GM12801 (cell line): Measurements from ENCODE around the gene GNL2.

Experiments used
- TF ChIP-seq, protein P1 (sequence below): IDR thresholded peaks from one replicate; pipeline ENCODE4 v1.5.1; 2011; ENCODE audit warnings: control low read depth; ENCODE audit not compliant: insufficient read length; ENCODE audit errors: extremely low read depth

The GNL2 gene

DNA sequence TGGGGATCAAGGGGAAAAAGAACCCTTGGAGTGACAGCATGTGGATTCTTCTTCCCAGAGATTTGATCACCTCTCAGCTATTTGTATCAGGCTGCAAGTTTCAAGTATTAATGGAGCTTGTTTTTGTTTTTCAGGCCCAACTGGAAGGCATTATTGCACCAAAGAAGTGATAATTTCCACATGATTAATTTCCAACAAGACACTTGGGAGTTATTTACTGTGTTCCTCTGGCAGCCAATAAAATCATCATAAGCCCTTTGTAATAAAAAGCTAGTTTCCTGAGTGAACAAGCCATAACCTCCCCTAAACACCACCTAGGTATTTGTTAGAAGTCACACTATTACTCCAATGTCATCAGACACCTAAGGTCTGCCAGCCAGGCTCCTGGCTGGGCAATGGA, 30.8 kb downstream of the GNL2 start:
- TF ChIP-seq, protein P1, sequence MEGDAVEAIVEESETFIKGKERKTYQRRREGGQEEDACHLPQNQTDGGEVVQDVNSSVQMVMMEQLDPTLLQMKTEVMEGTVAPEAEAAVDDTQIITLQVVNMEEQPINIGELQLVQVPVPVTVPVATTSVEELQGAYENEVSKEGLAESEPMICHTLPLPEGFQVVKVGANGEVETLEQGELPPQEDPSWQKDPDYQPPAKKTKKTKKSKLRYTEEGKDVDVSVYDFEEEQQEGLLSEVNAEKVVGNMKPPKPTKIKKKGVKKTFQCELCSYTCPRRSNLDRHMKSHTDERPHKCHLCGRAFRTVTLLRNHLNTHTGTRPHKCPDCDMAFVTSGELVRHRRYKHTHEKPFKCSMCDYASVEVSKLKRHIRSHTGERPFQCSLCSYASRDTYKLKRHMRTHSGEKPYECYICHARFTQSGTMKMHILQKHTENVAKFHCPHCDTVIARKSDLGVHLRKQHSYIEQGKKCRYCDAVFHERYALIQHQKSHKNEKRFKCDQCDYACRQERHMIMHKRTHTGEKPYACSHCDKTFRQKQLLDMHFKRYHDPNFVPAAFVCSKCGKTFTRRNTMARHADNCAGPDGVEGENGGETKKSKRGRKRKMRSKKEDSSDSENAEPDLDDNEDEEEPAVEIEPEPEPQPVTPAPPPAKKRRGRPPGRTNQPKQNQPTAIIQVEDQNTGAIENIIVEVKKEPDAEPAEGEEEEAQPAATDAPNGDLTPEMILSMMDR, result no peak

DNA sequence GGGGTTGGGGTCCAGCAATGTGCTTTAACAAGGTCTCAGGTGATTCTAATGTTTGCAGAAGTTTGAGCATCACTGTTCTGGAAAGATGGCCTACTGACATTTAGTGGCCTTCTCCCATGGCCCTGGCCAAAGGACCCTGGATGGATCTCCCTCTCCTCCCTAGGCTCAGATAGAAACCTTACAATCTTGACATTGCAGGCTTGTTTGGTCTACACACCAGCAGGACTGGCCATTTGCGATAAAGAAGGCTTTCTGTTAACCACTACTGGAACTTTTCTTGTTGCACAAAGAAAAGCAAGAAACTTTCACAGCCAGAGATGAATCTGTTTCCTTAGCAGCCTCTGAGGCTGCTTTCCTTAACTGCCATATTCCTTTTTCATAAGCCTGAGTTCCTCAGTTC, 32.8 kb downstream of the GNL2 start:
- TF ChIP-seq, protein P1, result no peak

DNA sequence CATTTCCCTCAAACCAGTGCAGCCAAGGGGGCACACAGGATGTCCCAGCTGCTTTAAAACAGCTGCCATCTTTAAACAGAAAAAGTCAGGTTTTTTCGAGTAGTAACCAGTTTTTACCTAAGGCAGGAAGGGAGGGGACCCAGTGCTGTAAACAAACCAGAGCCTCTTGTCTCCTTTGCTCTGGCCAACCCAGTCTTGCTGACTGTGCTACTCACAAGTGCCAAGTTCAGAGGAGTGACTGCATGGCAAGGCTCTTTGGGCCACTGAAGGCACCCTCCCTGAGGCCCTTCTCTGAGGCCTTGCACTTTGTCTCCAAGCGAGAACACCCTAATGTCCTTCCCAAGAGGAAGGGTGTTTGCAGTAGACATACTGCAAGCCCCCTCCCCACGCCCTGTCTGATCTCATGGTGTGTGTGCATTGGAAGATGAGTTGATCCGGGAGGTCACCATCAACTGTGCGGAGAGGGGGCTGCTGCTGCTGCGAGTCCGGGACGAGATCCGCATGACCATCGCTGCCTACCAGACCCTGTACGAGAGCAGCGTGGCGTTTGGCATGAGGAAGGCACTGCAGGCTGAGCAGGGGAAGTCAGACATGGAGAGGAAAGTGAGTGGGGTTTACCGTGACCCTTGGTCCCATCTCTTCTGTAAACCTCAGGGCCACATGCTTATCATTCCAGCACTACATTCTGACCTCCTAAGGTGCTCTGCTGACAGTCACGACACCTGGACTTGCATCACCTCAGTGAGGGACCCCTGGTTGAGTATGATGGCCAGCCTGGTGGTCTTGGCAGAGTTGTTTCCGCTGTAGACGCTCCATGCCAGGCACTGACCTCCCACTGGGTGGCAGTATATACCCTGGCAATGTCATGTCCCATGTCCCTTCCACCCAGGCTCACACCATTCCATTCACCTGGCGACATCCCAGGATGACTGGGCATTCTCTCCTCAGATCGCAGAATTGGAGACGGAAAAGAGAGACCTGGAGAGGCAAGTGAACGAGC, 34.3 kb downstream of the GNL2 start:
- TF ChIP-seq, protein P1, result no peak

DNA sequence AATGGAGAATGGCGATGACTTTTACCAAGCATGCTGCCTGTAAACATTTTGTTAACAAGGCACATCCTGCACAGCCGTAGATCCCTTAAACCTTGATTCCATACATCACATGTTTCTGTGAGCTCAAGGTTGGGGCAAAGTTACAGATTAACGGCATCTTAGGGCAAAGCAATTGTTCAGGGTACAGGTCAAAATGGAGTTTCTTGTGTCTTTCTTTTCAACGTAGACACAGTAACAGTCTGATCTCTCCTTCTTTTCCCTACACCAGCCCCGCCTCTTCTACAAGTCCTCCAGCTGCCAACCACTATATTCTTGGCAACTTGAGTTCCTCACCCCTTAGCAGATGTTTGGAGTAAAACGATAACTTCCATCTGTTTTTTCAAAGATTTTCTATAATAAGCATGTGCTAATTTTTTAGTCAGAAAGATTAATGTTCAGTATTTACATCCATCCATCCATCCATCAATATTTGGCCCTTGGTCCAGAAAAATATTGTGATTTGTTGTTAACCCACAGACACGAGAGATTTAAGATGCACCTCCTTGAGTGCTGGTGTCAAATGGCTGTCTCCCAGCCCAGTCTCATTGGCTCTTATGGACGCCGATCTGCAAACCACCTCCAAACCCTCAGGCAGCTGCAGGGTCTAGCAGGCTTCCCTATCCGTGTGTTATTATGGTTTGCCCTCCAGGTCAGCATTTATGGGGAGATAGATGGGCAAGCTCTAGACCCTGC, 35.2 kb downstream of the GNL2 start:
- TF ChIP-seq, protein P1, result no peak

DNA sequence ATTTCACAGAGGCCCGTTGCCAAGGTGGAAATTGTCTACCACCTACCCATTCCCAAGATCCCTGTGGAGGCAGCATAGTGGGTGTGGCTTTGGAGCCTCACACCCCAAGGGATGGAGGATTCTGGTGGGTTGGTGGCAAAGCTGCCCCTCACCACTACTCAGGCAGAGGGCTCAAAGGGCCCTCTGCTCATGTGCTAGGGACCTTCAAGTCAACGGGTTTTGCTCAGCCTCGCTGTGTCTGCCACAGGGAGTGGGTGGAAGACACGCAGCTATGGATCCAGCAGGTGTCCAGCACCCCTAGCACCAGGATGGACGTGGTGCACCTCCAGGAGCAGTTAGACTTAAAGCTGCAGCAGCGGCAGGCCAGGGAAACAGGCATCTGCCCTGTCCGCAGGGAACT, 36.7 kb downstream of the GNL2 start:
- TF ChIP-seq, protein P1, result no peak

DNA sequence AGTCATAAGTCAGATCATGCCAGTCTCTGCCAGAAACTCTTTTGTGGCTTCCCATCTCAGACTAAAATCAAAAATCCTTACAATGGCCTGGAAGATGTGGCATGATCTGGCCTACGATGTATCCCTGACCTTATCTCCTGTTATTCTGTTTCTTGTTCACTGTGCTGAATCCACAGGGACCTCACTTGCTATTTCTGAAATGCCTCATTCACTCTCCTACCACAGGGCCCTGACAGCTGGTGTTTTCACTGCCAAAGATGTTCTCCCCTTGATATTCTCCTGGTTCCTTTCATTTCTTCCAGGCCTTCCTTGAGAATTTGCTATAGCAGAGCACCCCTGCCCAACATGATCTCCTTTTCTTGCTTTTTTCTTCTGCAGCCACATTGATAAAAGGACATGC, 37.3 kb downstream of the GNL2 start:
- TF ChIP-seq, protein P1, result no peak

DNA sequence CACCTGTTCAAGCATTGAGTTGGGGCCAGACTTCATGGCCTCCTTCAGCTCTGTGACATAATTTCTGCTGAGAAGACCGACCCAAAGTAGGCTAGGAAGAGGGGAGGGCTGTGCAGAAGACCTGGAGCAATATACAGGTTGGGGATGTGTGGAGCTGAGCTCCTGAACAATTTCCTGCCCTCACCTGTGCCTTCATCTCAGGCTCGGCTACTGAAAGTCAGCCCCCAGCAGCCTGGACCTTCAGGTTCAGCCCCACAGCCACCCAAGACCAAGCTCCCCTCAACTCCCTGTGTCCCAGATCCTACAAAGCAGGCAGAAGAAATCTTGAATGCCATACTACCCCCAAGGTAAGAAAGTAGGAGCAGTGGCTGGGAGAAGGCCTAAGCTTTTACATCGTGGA, 38.3 kb downstream of the GNL2 start:
- TF ChIP-seq, protein P1, result no peak
